Trophoblast cell (in vitro differentiated cells and primary cell): ENCODE data around the gene CHRM2.

ENCODE experiments used
- DNase-seq, 2 donors: peaks; one replicate each; pipeline ENCODE4 v3.0.0-alpha.2; 2016
- H2AFZ ChIP-seq: 2 replicates; pipeline ENCODE4 v1.6.1; 2013; ENCODE audit warnings: low read length, moderate library complexity, mild to moderate bottlenecking; ENCODE audit not compliant: insufficient read depth, poor library complexity
- H2AK5ac ChIP-seq: 2 replicates; pipeline ENCODE4 v1.6.1; 2013; ENCODE audit warnings: mild to moderate bottlenecking, low read length
- H2BK120ac ChIP-seq: 2 replicates; pipeline ENCODE4 v1.6.1; 2013; ENCODE audit warnings: low read length, mild to moderate bottlenecking, moderate library complexity; ENCODE audit not compliant: insufficient read depth, poor library complexity
- H2BK12ac ChIP-seq: 2 replicates; pipeline ENCODE4 v1.6.1; 2013; ENCODE audit warnings: mild to moderate bottlenecking, low read length, moderate library complexity
- H2BK5ac ChIP-seq: 2 replicates; pipeline ENCODE4 v1.6.1; 2013; ENCODE audit warnings: low read length, low read depth, moderate library complexity, mild to moderate bottlenecking; ENCODE audit not compliant: poor library complexity
- H3K14ac ChIP-seq: 2 replicates; pipeline ENCODE4 v1.6.1; 2013; ENCODE audit warnings: mild to moderate bottlenecking, low read length
- H3K18ac ChIP-seq: 2 replicates; pipeline ENCODE4 v1.6.1; 2013; ENCODE audit warnings: mild to moderate bottlenecking, low read length
- H3K23ac ChIP-seq: 2 replicates; pipeline ENCODE4 v1.6.1; 2013; ENCODE audit warnings: low read length
- H3K27ac ChIP-seq: 2 replicates; pipeline ENCODE4 v1.5.1; 2013; ENCODE audit warnings: low read depth, mild to moderate bottlenecking, inconsistent platforms, low read length, moderate library complexity
- H3K27me3 ChIP-seq: 2 replicates; pipeline ENCODE4 v1.6.1; 2013; ENCODE audit warnings: inconsistent platforms, mild to moderate bottlenecking, low read length, moderate library complexity; ENCODE audit not compliant: insufficient read depth
- H3K36me3 ChIP-seq, 2 experiments: 1 replicate in 1 of 2; 2 replicates in 1 of 2; pipeline ENCODE4 v1.6.1; 2013; ENCODE audit warnings: low read length in 2 of 2, mild to moderate bottlenecking in 2 of 2, moderate library complexity in 1 of 2; ENCODE audit not compliant: insufficient read depth in 2 of 2, control insufficient read depth in 1 of 2
- H3K4ac ChIP-seq: 2 replicates; pipeline ENCODE4 v1.6.1; 2013; ENCODE audit warnings: low read depth, mild to moderate bottlenecking, low read length, moderate library complexity
- H3K4me1 ChIP-seq, 2 experiments: 1 replicate in 1 of 2; 2 replicates in 1 of 2; pipeline ENCODE4 v1.6.1; 2013; ENCODE audit warnings: low read length in 2 of 2, mild to moderate bottlenecking in 2 of 2, moderate library complexity in 1 of 2; ENCODE audit not compliant: insufficient read depth in 2 of 2, control insufficient read depth in 1 of 2
- H3K4me2 ChIP-seq: 2 replicates; pipeline ENCODE4 v1.6.1; 2013; ENCODE audit warnings: inconsistent platforms, mild to moderate bottlenecking, low read length, moderate library complexity
- H3K4me3 ChIP-seq: 2 replicates; pipeline ENCODE4 v1.5.1; 2013; ENCODE audit warnings: mild to moderate bottlenecking, low read depth, low read length, inconsistent platforms
- H3K79me1 ChIP-seq: one replicate; pipeline ENCODE4 v1.6.1; 2013; ENCODE audit warnings: low read length
- H3K79me2 ChIP-seq: 2 replicates; pipeline ENCODE4 v1.6.1; 2013; ENCODE audit warnings: low read length, mild to moderate bottlenecking; ENCODE audit not compliant: control insufficient read depth, insufficient read depth, poor library complexity
- H3K9ac ChIP-seq: 2 replicates; pipeline ENCODE4 v1.6.1; 2013; ENCODE audit warnings: mild to moderate bottlenecking, low read length
- H3K9me3 ChIP-seq: 2 replicates; pipeline ENCODE4 v1.6.1; 2013; ENCODE audit warnings: low read depth, mild to moderate bottlenecking, control low read depth, inconsistent platforms, low read length; ENCODE audit not compliant: insufficient read depth
- H4K12ac ChIP-seq: 2 replicates; pipeline ENCODE4 v1.6.1; 2013; ENCODE audit warnings: low read depth, mild to moderate bottlenecking, low read length, moderate library complexity
- H4K8ac ChIP-seq: 2 replicates; pipeline ENCODE4 v1.6.1; 2013; ENCODE audit warnings: low read depth, mild to moderate bottlenecking, low read length, moderate library complexity
- H4K91ac ChIP-seq: one replicate; pipeline ENCODE4 v1.6.1; 2013; ENCODE audit warnings: low read depth, mild to moderate bottlenecking, low read length, moderate library complexity
- WGBS: extraction: QIAGEN DNeasy Blood & Tissue Kit; methylation state at CpG from one replicate; pipeline ENCODE4 v1.1.7; 2013; ENCODE audit warnings: missing lambda C conversion rate; ENCODE audit not compliant: insufficient read length, insufficient coverage; ENCODE audit errors: extremely low coverage; 5-methylcytosine and 5-hydroxymethylcytosine counted together

The CHRM2 gene

DNA sequence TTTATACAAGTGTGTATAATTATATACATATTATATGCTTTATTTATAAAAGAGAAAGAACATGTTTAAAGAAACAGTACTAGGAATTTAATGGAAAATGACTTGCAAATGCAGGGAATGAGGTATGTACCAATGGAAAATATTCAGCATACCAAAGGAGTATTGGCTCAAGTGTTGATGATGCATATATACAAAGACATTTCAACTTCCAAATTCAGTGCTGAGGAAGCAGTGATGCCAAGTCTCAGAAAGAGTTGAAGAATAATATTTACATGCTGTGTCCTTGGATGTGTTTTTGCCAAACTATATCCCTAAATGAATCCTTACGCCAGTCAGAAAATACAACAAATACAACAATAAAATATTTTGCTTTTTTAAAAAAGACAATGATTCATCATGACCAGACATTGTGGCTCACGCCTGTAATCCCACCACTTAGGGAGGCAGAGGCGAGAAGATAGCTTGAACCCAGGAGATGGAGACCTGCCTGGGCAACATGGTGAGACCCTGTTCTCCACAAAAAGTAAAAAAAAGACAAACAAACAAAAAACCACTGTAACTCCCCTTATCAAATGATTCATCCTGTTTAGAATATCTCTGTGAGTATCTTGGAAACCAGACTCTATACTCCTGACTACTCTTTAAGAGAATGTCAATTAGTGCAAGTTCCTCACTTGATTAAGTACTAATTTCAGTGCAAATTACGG lies 157.2 kb downstream of the CHRM2 start:
- no peak overlapping the region for H3K4me2 ChIP-seq
- no peak overlapping the region for H3K18ac ChIP-seq
- no peak overlapping the region for H3K4ac ChIP-seq
- no peaks in the 10 kb centered on the region for H3K36me3 ChIP-seq
- H2BK5ac ChIP-seq: no peak overlapping the region
- H2BK12ac ChIP-seq: no peak overlapping the region
- H3K4me3 ChIP-seq: no peak overlapping the region
- H3K9me3 ChIP-seq: no peaks in the 10 kb centered on the region
- H4K8ac ChIP-seq: no peak overlapping the region
- no peak overlapping the region for H2AK5ac ChIP-seq
- no peak overlapping the region for H4K12ac ChIP-seq
- H4K91ac ChIP-seq: no peak overlapping the region
- H3K14ac ChIP-seq: no peak overlapping the region
- peak in 1 of 2 donors; percentile 9 for DNase-seq
- peaks cover 2% of the 10 kb centered on the region for H3K79me1 ChIP-seq
- no peak overlapping the region for H3K9ac ChIP-seq
- no CpG with 5 or more reads among the region's 4 CpGs for WGBS
- no peak overlapping the region for H3K23ac ChIP-seq
- no peak overlapping the region for H2AFZ ChIP-seq
- peak overlapping the region; percentile 69 for H3K27ac ChIP-seq
- H3K79me2 ChIP-seq: no peaks in the 10 kb centered on the region
- no peak overlapping the region for H2BK120ac ChIP-seq
- peaks cover 0 to 5% of the 10 kb centered on the region in 2 experiments for H3K4me1 ChIP-seq
- no peaks in the 10 kb centered on the region for H3K27me3 ChIP-seq

GRCh38 chr7:137026176-137026500 lies 157.7 kb downstream of the CHRM2 start:
- Histone ChIP-seq H3K4me1 (peaks cover 0 to 5% of the 10 kb centered on the region in 2 experiments), H3K18ac (no peak overlapping the region), H3K79me1 (peaks cover 2% of the 10 kb centered on the region), H3K27me3 (no peaks in the 10 kb centered on the region), H3K14ac (no peak overlapping the region), H3K4ac (no peak overlapping the region), H2BK120ac (no peak overlapping the region), H3K27ac (no peak overlapping the region), H4K8ac (no peak overlapping the region), H3K4me2 (no peak overlapping the region), H2AFZ (no peak overlapping the region), H4K91ac (no peak overlapping the region), H3K9me3 (no peaks in the 10 kb centered on the region), H3K36me3 (no peaks in the 10 kb centered on the region), H3K79me2 (no peaks in the 10 kb centered on the region), H2BK5ac (no peak overlapping the region), H2BK12ac (no peak overlapping the region), H2AK5ac (no peak overlapping the region), H4K12ac (no peak overlapping the region), H3K9ac (no peak overlapping the region), H3K4me3 (no peak overlapping the region), H3K23ac (no peak overlapping the region)
- DNase-seq: no peak
- WGBS: no CpG with 5 or more reads among the region's 1 CpG

GRCh38 chr7:137032436-137032835 lies 164.0 kb downstream of the CHRM2 start:
- Histone ChIP-seq H3K14ac (no peak overlapping the region), H2AK5ac (no peak overlapping the region), H4K91ac (no peak overlapping the region), H3K9ac (no peak overlapping the region), H3K27ac (no peak overlapping the region), H2BK12ac (no peak overlapping the region), H3K4me3 (no peak overlapping the region), H2BK120ac (no peak overlapping the region), H3K4ac (no peak overlapping the region), H4K12ac (no peak overlapping the region), H2BK5ac (no peak overlapping the region), H3K4me1 (no peaks in the 10 kb centered on the region), H3K4me2 (no peak overlapping the region), H2AFZ (no peak overlapping the region), H3K23ac (no peak overlapping the region), H3K36me3 (no peaks in the 10 kb centered on the region), H3K27me3 (no peaks in the 10 kb centered on the region), H3K18ac (no peak overlapping the region), H3K9me3 (no peaks in the 10 kb centered on the region), H3K79me1 (no peaks in the 10 kb centered on the region), H4K8ac (no peak overlapping the region), H3K79me2 (no peaks in the 10 kb centered on the region)
- WGBS: no CpG with 5 or more reads among the region's 4 CpGs
- no peak for DNase-seq

GRCh38 chr7:137036768-137037167 lies 168.3 kb downstream of the CHRM2 start:
- H2BK120ac ChIP-seq: no peak overlapping the region
- H3K79me1 ChIP-seq: no peaks in the 10 kb centered on the region
- no peaks in the 10 kb centered on the region for H3K27me3 ChIP-seq
- no peak overlapping the region for H2AFZ ChIP-seq
- H3K27ac ChIP-seq: no peak overlapping the region
- H3K18ac ChIP-seq: no peak overlapping the region
- H3K79me2 ChIP-seq: no peaks in the 10 kb centered on the region
- H3K14ac ChIP-seq: no peak overlapping the region
- no peak overlapping the region for H3K23ac ChIP-seq
- H3K4me1 ChIP-seq: no peaks in the 10 kb centered on the region
- no peak overlapping the region for H4K8ac ChIP-seq
- no peak overlapping the region for H3K4me2 ChIP-seq
- WGBS: no CpG with 5 or more reads among the region's 2 CpGs
- H2AK5ac ChIP-seq: no peak overlapping the region
- no peaks in the 10 kb centered on the region for H3K9me3 ChIP-seq
- H4K91ac ChIP-seq: no peak overlapping the region
- H2BK5ac ChIP-seq: no peak overlapping the region
- H3K36me3 ChIP-seq: no peaks in the 10 kb centered on the region
- no peak overlapping the region for H2BK12ac ChIP-seq
- DNase-seq: no peak
- no peak overlapping the region for H3K4ac ChIP-seq
- no peak overlapping the region for H4K12ac ChIP-seq
- no peak overlapping the region for H3K4me3 ChIP-seq
- H3K9ac ChIP-seq: no peak overlapping the region
